ENCODE results near the gene SRL.
"Not testable (repeated sequence)": the region's sequence is repeated elsewhere in the genome, so short reads cannot be mapped to it uniquely, and the experiment has no call there.

SRL gene

DNA sequence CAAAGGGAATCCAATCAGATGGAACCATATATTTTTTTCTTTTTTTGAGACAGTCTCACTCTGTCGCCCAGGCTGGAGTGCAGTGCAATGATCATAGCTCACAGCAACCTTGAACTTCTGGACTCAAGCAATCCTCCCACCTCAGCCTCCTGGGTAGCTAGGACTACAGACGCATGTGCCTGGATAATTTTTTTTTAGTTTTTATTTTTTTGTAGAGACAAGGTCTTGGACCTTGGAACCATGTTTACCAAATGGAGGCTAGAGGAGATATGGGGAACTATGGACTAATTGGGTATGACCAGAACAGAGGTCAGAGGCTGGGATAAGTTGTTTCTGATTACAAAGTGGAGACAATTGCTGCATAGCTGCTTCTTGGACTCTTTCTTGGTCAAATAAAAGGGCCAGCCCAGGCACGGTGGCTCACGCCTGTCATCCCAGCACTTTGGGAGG is 84.5 kb downstream of the SRL start:
- no peak for DNase-seq

DNA sequence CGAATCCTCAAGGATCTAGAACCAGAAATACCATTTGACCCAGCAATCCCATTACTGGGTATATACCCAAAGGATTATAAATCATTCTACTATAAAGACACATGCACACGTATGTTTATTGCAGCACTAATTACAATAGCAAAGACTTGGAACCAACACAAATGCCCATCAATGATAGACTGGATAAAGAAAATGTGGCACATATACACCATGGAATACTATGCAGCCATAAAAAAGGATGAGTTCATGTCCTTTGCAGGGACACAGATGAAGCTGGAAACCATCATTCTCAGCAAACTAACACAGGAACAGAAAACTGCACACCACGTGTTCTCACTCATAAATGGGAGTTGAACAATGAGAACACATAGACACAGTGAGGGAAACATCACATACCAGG is 85.4 kb downstream of the SRL start:
- DNase-seq = not testable (repeated sequence)

DNA sequence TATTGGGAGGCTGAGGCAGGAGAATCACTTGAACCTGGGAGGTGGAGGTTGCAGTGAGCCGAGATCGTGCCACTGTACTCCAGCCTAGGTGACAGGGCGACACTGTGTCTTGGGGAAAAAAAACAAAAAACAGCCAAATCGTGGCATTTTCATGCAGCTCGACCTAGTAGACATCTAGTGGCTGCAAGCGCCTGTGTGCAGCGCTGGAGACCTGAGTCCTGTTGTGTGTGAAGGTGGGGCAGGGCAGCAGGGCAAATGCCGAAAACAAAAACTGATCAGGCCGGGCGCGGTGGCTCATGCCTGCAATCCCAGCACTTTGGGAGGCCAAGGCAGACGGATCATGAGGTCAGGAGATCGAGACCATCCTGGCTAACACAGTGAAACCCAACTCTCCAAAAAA is 88.5 kb downstream of the SRL start:
- not testable (repeated sequence) for DNase-seq

DNA sequence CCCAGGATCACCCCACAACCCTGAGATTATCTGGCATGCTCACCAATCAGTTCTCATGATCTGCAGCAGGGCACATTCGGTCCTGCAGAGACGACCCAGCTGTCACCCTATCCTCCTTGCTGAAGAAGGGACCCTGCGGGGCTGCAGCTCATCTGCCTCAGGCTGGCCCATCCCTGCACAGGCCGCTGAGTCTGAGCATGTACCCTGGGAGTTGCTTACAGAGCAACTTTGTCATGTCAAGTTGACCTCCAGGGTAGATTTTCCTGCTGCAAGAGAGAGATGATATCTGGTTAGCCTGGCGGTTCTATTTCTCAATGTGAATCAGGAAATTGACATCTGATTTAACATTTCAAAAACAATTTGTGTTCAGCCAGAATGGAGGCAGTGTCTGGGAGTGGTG is 89.6 kb downstream of the SRL start:
- no peak for DNase-seq

DNA sequence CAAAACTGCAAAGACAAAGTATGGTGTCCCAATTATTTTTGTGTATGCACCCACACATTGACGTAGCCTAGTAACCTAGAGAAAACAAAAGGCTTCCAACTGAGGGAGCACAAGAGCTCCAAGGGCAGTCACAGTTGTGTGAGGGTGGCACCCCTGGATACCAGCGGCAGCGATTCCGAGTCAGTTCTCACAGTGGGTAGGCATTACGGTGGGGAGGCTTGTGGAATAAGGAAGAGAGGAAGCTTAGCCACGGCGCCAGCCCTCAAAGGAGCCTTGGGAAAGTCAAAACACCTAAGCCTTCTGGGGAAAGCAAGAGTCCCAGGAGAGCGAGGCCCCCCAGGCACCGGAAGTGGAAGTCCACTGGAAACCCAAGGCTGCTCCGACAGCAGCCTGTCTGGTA is 94.6 kb downstream of the SRL start:
- no peak for DNase-seq

DNA sequence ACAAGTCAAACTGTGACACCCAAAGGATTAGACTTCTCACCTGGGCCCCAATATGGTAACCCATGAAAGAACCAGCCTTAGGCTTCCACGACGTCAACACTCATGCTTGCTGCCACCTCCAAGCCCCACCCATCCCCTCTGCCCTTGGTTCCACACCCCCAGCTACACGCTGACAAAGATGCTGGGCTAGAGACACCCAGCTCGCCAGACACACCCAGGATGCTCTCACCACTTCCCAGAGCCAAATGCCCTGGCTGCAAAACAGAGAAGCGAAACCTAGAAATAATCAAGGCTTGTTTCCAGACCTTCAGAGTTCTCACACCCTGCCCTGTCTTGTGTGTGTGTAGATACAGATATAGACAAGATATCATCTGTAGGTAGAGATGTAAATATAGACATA is 99.6 kb downstream of the SRL start:
- DNase-seq = peak; percentile 31

DNA sequence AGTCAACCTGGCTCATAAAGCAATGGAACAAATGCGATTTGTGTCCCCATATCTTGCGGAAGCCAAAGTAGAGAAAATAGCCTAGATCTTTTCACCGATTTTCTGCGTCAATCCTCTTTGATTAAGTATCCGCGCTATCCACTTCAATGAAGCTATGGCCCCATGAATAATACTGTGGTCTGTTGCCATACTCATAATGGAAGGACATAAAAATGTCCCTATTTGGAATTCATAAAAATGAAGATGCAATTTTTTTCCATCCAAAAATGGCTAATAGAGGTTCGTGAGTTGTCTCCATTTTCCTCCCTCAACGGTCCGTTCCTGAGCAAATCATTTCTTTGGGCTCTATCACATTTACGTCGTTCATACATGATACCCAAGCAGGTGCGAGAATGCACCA is 100.3 kb downstream of the SRL start:
- no peak for DNase-seq

DNA sequence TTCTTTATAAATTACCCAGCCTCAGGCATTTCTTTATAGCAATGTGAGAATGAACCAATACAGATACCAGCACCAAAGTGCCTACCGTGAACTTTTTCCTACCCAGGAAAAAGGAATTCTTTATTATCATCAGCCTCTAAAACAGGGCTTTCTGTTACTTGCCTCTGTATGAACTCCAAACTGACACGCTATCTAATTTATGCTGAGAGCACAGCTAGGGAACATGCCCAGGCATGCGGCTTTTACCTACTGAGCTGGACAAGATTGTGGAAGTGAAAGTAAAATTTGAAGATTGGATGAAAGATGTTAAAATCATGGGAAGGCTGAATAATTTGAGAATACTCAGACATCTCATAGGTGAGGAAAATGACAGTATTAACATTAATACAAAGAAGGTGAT is 101.2 kb downstream of the SRL start:
- DNase-seq = no peak

DNA sequence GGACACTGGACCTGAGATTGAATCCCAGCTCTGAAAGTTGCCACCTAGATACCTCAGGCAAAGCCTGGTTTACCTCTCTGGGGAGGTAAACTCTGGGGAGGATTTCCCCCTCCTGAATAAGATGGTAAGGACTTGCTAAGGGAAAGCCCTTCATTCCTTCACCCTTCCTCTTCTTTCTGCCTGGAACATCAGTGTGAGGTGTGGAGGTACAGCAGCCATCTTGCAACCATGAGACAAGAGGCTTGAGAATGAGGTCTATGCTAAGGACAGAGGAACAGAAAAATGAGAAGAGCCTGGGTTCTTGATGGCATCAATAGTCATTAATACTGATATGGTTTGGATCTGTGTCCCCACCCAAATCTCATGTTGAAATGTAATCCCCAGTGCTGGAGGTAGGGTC is 101.9 kb downstream of the SRL start:
- no peak for DNase-seq
